ENCODE data around the gene CIDEB. TPM values are rescaled to one million over a fixed set of nuclear protein-coding genes. Genes with fewer than 3 reads are reported as not detected.

Gene CIDEB
- total and polyA plus RNA-seq, 2 of the 8 experiments (the other 6 are each of a cell fraction or from before 2014, with no cell fraction given): 0.11 TPM; not detected in 1

DNA sequence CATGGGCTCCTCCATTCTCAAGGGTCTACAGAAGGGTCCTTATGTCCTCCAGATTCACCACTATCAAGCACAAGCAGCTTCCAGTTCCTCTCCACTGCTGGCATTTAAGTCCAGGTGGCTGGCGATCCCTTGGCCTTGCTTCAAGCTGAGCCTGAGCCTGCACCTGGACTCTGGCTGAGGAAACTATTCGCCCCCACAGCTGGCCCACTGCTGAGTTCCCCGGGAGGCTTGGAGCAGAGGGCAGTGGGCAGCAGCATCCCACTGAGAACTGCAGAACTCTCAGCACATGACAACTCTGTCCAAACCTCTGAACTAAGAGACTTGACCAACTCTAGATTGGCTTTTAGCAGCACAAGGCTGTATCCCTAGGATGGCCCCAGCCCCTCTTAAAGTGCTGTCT, 25.0 kb downstream of the CIDEB start:
- ChIA-PET POLR2A (ENCODE audit: partially characterized antibody) (interaction anchor here (0.6 to 3.8 kb wide), 8 partner anchors 10 to 188 kb away, joined by 3 to 25 read pairs (median 4); partner anchors contain the start of genes DHRS1, NOP9, PCK2 and RABGGTA), CTCF (ENCODE audit: partially characterized antibody) (interaction anchor here (0.5 to 11.5 kb wide), 10 partner anchors 9 to 137 kb away, joined by 3 to 137 read pairs (median 18); partner anchors contain the start of genes CIDEB, DHRS1, LTB4R2 and NOP9)
- Histone ChIP-seq H3K4me1 (replicated peaks in 1 of 4; ENCODE audit: control insufficient read depth in 3 of 4, insufficient read depth in 4 of 4, low read length in 3 of 4) (no peaks in the 10 kb centered on the region), H3K79me2 (ENCODE audit: control insufficient read depth in 1 of 2, insufficient read depth in 2 of 2, low read length in 2 of 2) (no peaks in the 10 kb centered on the region), H2BK15ac (ENCODE audit: low read length) (no peak overlapping the region), H2BK120ac (replicated peaks; ENCODE audit: low read depth, low read length) (no peak overlapping the region), H3K27ac (ENCODE audit: low read depth, low read length) (no peak overlapping the region), H4K5ac (ENCODE audit: insufficient read length, low read depth, low read length) (no peak overlapping the region), H3K27me3 (replicated peaks in 1 of 4; ENCODE audit: control insufficient read depth in 3 of 4, extremely low read depth in 1 of 4, insufficient read depth in 3 of 4, low read length in 3 of 4) (no peaks in the 10 kb centered on the region), H2AFZ (ENCODE audit: low read length) (no peak overlapping the region), H3K18ac (ENCODE audit: extremely low read depth, low read length) (no peak overlapping the region), H3K23me2 (ENCODE audit: low read depth, low read length) (no peaks in the 10 kb centered on the region), H2BK5ac (ENCODE audit: low read depth, low read length) (no peak overlapping the region), H2AK5ac (ENCODE audit: low read depth, low read length) (no peak overlapping the region), H2BK12ac (ENCODE audit: low read depth, low read length) (no peak overlapping the region), H3K56ac (replicated peaks; ENCODE audit: insufficient read length, low read depth, low read length) (no peak overlapping the region), H4K91ac (replicated peaks; ENCODE audit: insufficient read length, low read length) (no peak overlapping the region), H3K4me3 (ENCODE audit: extremely low read depth in 1 of 4, insufficient read depth in 2 of 4, low read depth in 3 of 4, low read length in 4 of 4) (no peak overlapping the region), H3K79me1 (ENCODE audit: low read depth, low read length) (no peaks in the 10 kb centered on the region; the same call in 1 of the 2 replicates), H3K4ac (replicated peaks; ENCODE audit: insufficient read length, low read depth, low read length) (no peak overlapping the region), H3K14ac (ENCODE audit: insufficient read length) (no peak overlapping the region), H3K9me3 (ENCODE audit: insufficient read depth in 2 of 2, low read depth in 1 of 2, low read length in 1 of 2) (no peaks in the 10 kb centered on the region), H3K9ac (replicated peaks in 1 of 4; ENCODE audit: extremely low read depth in 1 of 4, low read depth in 3 of 4, low read length in 3 of 4) (no peak overlapping the region), H4K8ac (ENCODE audit: extremely low read depth, insufficient read depth, low read length) (no peak overlapping the region), H3K36me3 (ENCODE audit: control insufficient read depth in 2 of 4, insufficient read depth in 4 of 4, low read length in 3 of 4) (no peaks in the 10 kb centered on the region), H3K23ac (ENCODE audit: insufficient read length) (no peak overlapping the region), H3K4me2 (ENCODE audit: insufficient read depth in 1 of 2, low read depth in 2 of 2, low read length in 2 of 2) (no peak overlapping the region), H4K20me1 (replicated peaks in 1 of 2; ENCODE audit: control insufficient read depth in 1 of 2, insufficient read depth in 2 of 2, low read length in 2 of 2) (peaks cover 0 to 3% of the 10 kb centered on the region in 2 experiments), H2BK20ac (ENCODE audit: low read length) (no peak overlapping the region)
- WGBS, 2 experiments (ENCODE audit: extremely low coverage in 1 of 2, insufficient coverage in 1 of 2, insufficient read length in 1 of 2, insufficient replicate concordance in 2 of 2, low coverage in 1 of 2, low lambda C conversion rate in 2 of 2, missing lambda C conversion rate in 1 of 2): 79% methylated on average over 3 of the region's 3 CpGs; no CpG with 5 or more reads in 1 of the 2 experiments
- FAIRE-seq (no peak), DNase-seq (ENCODE audit: low read depth in 1 of 2, low spot score in 2 of 2) (no peak)
- TF ChIP-seq RXRA (IDR thresholded peaks at IDR 0.05; ENCODE audit: insufficient read depth, low read depth, low read length) (no peak), TBP (IDR thresholded peaks at IDR 0.05; ENCODE audit: low read depth, low read length) (no peak), RBBP5 (IDR thresholded peaks at IDR 0.05; ENCODE audit: borderline replicate concordance, low read depth, low read length) (no peak), TAF7 (optimal IDR thresholded peaks at IDR 0.05; ENCODE audit: borderline replicate concordance, low read depth, low read length) (no peak), RNF2 (IDR thresholded peaks at IDR 0.05; ENCODE audit: borderline replicate concordance, low read depth, low read length, missing control alignments, poor library complexity, severe bottlenecking) (no peak), POU5F1 (IDR thresholded peaks at IDR 0.05; ENCODE audit: low read depth, low read length) (no peak), CEBPB (IDR thresholded peaks at IDR 0.05; ENCODE audit: low read depth, low read length) (no peak)
- TF ChIP-seq, protein P1, sequence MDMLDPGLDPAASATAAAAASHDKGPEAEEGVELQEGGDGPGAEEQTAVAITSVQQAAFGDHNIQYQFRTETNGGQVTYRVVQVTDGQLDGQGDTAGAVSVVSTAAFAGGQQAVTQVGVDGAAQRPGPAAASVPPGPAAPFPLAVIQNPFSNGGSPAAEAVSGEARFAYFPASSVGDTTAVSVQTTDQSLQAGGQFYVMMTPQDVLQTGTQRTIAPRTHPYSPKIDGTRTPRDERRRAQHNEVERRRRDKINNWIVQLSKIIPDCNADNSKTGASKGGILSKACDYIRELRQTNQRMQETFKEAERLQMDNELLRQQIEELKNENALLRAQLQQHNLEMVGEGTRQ (IDR thresholded peaks at IDR 0.05; ENCODE audit: low read length): no peak
